MM.1S (cell line): Measurements from ENCODE around the gene ZBTB7C.

ENCODE experiments used
- CTCF ChIP-seq: fragments of 300-600 bp; sonication (generic); IDR thresholded peaks from 2 replicates; pipeline ENCODE4 v1.5.1; 2016; ENCODE audit warnings: antibody characterized with exemption, low read length, mixed read lengths
- EZH2 ChIP-seq: fragments of 300-600 bp; sonication (generic); optimal IDR thresholded peaks from 2 replicates; pipeline ENCODE3; 2017; ENCODE audit warnings: low read depth, mild to moderate bottlenecking, antibody characterized with exemption, low read length, mixed read lengths

GRCh38 chr18:48167897-48168253 lies 241.3 kb downstream of the ZBTB7C start:
- TF ChIP-seq EZH2 (no peak), CTCF (no peak)
